Smooth muscle cell (in vitro differentiated cells): ENCODE results near the gene NNT. TPM values are rescaled to one million over a fixed set of nuclear protein-coding genes. Genes with fewer than 3 reads are reported as not detected.

Experiments
- DNase-seq: peaks from one replicate; lab custom pipeline; 2025; ENCODE audit not compliant: unreplicated experiment; lab: John Stamatoyannopoulos, UW
- H2AFZ ChIP-seq: fragments of 200-600 bp; sonication (generic); 2 replicates; pipeline ENCODE4 v1.6.0; 2016; ENCODE audit warnings: antibody characterized with exemption, low read depth, mild to moderate bottlenecking
- H3F3A ChIP-seq: fragments of 200-600 bp; sonication (generic); 2 replicates; pipeline ENCODE4 v1.6.0; 2017; ENCODE audit warnings: antibody characterized with exemption, low read depth
- H3K27ac ChIP-seq: fragments of 200-600 bp; sonication (generic); 2 replicates; pipeline ENCODE4 v1.5.1; 2016; ENCODE audit warnings: low read depth, mild to moderate bottlenecking
- H3K27me3 ChIP-seq: fragments of 200-600 bp; sonication (generic); 2 replicates; pipeline ENCODE4 v1.6.1; 2016; ENCODE audit warnings: low read depth, mild to moderate bottlenecking
- H3K36me3 ChIP-seq: fragments of 200-600 bp; sonication (generic); 2 replicates; pipeline ENCODE4 v1.5.1; 2016; ENCODE audit warnings: low read depth
- H3K4me1 ChIP-seq: fragments of 200-600 bp; sonication (generic); 2 replicates; pipeline ENCODE4 v1.5.1; 2016; ENCODE audit warnings: low read depth
- H3K4me2 ChIP-seq: fragments of 200-600 bp; sonication (generic); 2 replicates; pipeline ENCODE4 v1.6.0; 2016; ENCODE audit warnings: mild to moderate bottlenecking
- H3K4me3 ChIP-seq: fragments of 200-600 bp; sonication (generic); 2 replicates; pipeline ENCODE4 v1.5.1; 2016; ENCODE audit warnings: mild to moderate bottlenecking
- H3K79me2 ChIP-seq: fragments of 200-600 bp; sonication (generic); 2 replicates; pipeline ENCODE4 v1.6.0; 2016; ENCODE audit warnings: low read depth, mild to moderate bottlenecking
- H3K9ac ChIP-seq: fragments of 200-600 bp; sonication (generic); 2 replicates; pipeline ENCODE4 v1.6.0; 2016; ENCODE audit warnings: low read depth
- H3K9me3 ChIP-seq: fragments of 200-600 bp; sonication (generic); replicated peaks from 2 replicates; pipeline ENCODE4 v1.5.1; 2016; ENCODE audit warnings: low read depth
- H4K20me1 ChIP-seq: fragments of 200-600 bp; sonication (generic); 2 replicates; pipeline ENCODE4 v1.6.0; 2016; ENCODE audit warnings: low read depth
- CTCF ChIP-seq: fragments of 200-600 bp; sonication (generic); IDR thresholded peaks from 2 replicates; pipeline ENCODE4 v1.5.1; 2017; ENCODE audit warnings: borderline replicate concordance, mild to moderate bottlenecking, antibody characterized with exemption; ENCODE audit not compliant: insufficient read depth, poor library complexity, severe bottlenecking
- WGBS: methylation state at CpG from one replicate; pipeline ENCODE4 v1.1.7; 2016; ENCODE audit warnings: low lambda C conversion rate; 5-methylcytosine and 5-hydroxymethylcytosine counted together
- polyA plus RNA-seq: library from polyadenylated mRNA; unstranded; fragments of >200 nt; fragmentation: Nextera tagmentation; extraction: Ambion mirVana; gene quantifications from 2 replicates; pipeline ENCODE4 v1.2.1, GENCODE V29; 2016
- total RNA-seq: library from RNA; depleted of rRNA; stranded (reverse); fragments of >200 nt; gene quantifications from 2 replicates; pipeline ENCODE4 v1.2.3, GENCODE V29; 2014

Gene NNT
- total and polyA plus RNA-seq, 2 experiments from 2014 or later = 26.8 to 49.8 TPM

GRCh38 chr5:43687275-43687674 lies 84.3 kb downstream of the NNT start:
- DNase-seq = no peak
- 99% methylated on average over 3 of the region's 3 CpGs for WGBS

GRCh38 chr5:43691275-43691674 lies 88.3 kb downstream of the NNT start:
- WGBS = 98% methylated on average over 4 of the region's 4 CpGs
- H3K9me3 ChIP-seq = no peaks in the 10 kb centered on the region
- no peak overlapping the region for H3K4me2 ChIP-seq
- H3K27me3 ChIP-seq = no peaks in the 10 kb centered on the region
- no peaks in the 10 kb centered on the region for H3F3A ChIP-seq
- H3K4me3 ChIP-seq = no peak overlapping the region
- no peak for TF ChIP-seq CTCF
- H3K4me1 ChIP-seq = no peaks in the 10 kb centered on the region
- no peaks in the 10 kb centered on the region for H3K79me2 ChIP-seq
- no peaks in the 10 kb centered on the region for H4K20me1 ChIP-seq
- H2AFZ ChIP-seq = no peak overlapping the region
- H3K9ac ChIP-seq = no peak overlapping the region
- H3K27ac ChIP-seq = no peak overlapping the region
- H3K36me3 ChIP-seq = no peaks in the 10 kb centered on the region
- no peak for DNase-seq

More at GRCh38 chr5:43687275-43687674, 84.3 kb downstream of the NNT start:
- H3F3A ChIP-seq = no peaks in the 10 kb centered on the region
- no peak overlapping the region for H3K27ac ChIP-seq
- no peaks in the 10 kb centered on the region for H3K9me3 ChIP-seq
- no peaks in the 10 kb centered on the region for H3K79me2 ChIP-seq
- no peak overlapping the region for H3K9ac ChIP-seq
- no peak overlapping the region for H3K4me3 ChIP-seq
- H3K36me3 ChIP-seq = no peaks in the 10 kb centered on the region
- H3K27me3 ChIP-seq = no peaks in the 10 kb centered on the region
- no peak overlapping the region for H3K4me2 ChIP-seq
- no peaks in the 10 kb centered on the region for H3K4me1 ChIP-seq
- no peaks in the 10 kb centered on the region for H4K20me1 ChIP-seq
- no peak for TF ChIP-seq CTCF
- no peak overlapping the region for H2AFZ ChIP-seq

GRCh38 chr5:43691893-43692292 lies 88.9 kb downstream of the NNT start:
- Histone ChIP-seq H3K9me3 (no peaks in the 10 kb centered on the region), H3F3A (no peaks in the 10 kb centered on the region), H3K4me1 (no peaks in the 10 kb centered on the region)

More at GRCh38 chr5:43691893-43692292, 88.9 kb downstream of the NNT start:
- Histone ChIP-seq H3K79me2 (no peaks in the 10 kb centered on the region), H3K27me3 (no peaks in the 10 kb centered on the region), H4K20me1 (no peaks in the 10 kb centered on the region), H2AFZ (no peak overlapping the region), H3K4me3 (no peak overlapping the region), H3K36me3 (no peaks in the 10 kb centered on the region), H3K4me2 (no peak overlapping the region), H3K9ac (no peak overlapping the region), H3K27ac (no peak overlapping the region)
- no peak for DNase-seq
- no peak for TF ChIP-seq CTCF
- WGBS = 92% methylated on average over 1 of the region's 1 CpG
